GM13976 (cell line): ENCODE data around the gene MSH5.

Experiments
- DNase-seq: peaks from one replicate; pipeline ENCODE4 v3.0.0; 2012; ENCODE audit warnings: low spot score
- CTCF ChIP-seq: IDR thresholded peaks from 2 replicates; pipeline ENCODE4 v1.5.1; 2012; ENCODE audit warnings: borderline replicate concordance, mild to moderate bottlenecking; ENCODE audit not compliant: insufficient read depth; ENCODE audit errors: extremely low read depth, missing control alignments, control extremely low read depth
- in situ Hi-C: fragments of 300-500 bp; cut with MboI; formaldehyde crosslinking; loops from one replicate; pipeline ENCODE4 v1.12.0; 2022; ENCODE audit warnings: low sequenced_read_pairs, mixed read lengths, inconsistent platforms; ENCODE audit not compliant: unreplicated experiment

Gene MSH5

GRCh38 chr6:31712296-31712695, 27.5 kb upstream of the MSH5 start:
- in situ Hi-C loops, result no loop called here
- DNase-seq, result no peak

DNA sequence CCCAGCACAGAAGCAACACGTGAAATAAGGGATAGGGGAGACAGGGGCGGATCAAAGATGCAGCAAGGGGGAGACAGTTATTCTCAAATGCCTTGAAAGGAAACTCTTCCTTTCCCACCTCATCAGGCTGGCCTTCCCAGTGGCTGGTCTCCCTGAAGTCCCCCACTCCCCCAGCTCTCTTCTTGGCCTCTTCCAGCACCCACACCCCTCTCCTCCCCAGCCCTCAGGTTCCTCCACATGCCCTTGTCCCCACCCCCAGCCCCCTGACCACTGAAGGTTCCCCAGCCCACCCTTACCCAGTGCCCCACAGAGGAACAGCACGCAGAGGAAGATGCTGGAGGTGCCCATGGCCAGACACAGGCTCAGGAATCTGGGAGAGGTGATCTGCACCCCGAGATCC, 26.3 kb upstream of the MSH5 start:
- in situ Hi-C loops, result no loop called here
- no peak for TF ChIP-seq CTCF
- no peak for DNase-seq

More at GRCh38 chr6:31712296-31712695, 27.5 kb upstream of the MSH5 start:
- TF ChIP-seq CTCF, result no peak

DNA sequence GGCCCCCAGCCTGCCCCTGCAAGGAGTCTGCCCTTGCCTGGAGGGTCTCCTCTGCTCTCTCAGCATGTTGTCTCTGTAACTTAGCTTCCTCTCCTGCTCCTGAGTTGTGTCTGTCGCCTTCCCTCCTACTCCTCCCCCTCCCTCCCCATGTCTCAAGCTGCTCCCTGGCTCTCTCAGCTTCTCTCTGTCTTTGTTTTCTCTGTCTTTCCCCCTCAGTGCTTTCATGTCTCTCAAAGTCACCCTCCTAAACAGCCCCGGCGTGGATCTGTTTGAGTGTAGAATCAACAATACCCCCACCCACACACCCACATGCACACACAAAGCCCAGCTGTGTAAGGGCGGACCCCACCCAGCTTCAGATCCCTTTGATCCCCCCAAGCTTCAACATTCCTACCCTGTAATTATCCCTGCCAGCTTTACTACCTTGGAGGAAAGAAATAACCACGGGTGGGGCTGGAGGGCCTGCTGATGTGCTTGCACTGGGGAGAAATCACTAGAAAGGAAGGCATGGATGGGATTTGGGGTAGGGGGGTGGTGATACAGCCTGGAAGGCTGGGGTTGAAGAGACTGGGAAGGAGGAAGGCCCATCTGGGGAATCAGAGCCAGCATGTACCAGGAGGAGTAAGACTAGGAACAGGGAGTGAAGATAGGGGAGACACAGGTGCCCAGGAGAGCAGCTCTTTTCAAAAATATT, 25.7 kb upstream of the MSH5 start:
- DNase-seq, result no peak
- TF ChIP-seq CTCF, result no peak
- in situ Hi-C loops, result no loop called here

GRCh38 chr6:31715022-31715958, 24.5 kb upstream of the MSH5 start, which contains the start of gene LY6G6D:
Gene LY6G6D (plus strand): TSS chr6:31715348. CDS start chr6:31715356, 8 bp downstream.
- no peak for TF ChIP-seq CTCF
- in situ Hi-C loops, result no loop called here
- no peak for DNase-seq

GRCh38 chr6:31717499-31718222, 22.1 kb upstream of the MSH5 start:
- in situ Hi-C loops, result no loop called here
- DNase-seq, result no peak
- TF ChIP-seq CTCF, result no peak

DNA sequence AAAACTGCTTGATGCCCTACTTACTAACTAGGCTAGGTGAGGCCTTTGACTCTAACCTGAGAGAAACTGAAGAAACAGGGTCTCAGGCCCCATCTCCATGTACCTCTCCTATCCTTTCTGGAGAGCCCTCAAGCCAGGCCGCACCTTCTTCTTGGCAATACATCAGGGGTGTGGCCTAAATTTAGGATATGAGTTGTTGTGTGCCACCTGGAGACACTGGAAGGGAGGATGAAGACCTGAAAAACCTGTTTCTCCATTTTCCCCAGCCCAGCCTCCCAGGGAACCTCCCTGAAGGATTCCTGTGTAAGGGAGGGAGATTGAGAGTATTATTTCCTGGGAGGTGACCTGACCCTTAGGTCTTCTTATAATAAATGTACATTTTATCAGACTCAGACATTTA, 21.5 kb upstream of the MSH5 start:
- no peak for TF ChIP-seq CTCF
- no peak for DNase-seq
- in situ Hi-C loops, result no loop called here
